HL-60 (cell line): ENCODE results near the gene FBXO27.

ENCODE experiments used
- CTCF ChIP-seq: IDR thresholded peaks from one replicate; pipeline ENCODE4 v1.5.1; 2011; ENCODE audit warnings: low read length, control low read depth, inconsistent platforms; ENCODE audit not compliant: insufficient read depth
- GABPA ChIP-seq: IDR thresholded peaks from 2 replicates; pipeline ENCODE4 v1.6.1; 2012; ENCODE audit warnings: low read depth
- TF ChIP-seq, protein P1 (sequence below): IDR thresholded peaks from 2 replicates; pipeline ENCODE4 v1.6.1; 2012; ENCODE audit warnings: low read depth; ENCODE audit not compliant: insufficient replicate concordance

GRCh38 chr19:39008137-39008536, 24.2 kb downstream of the FBXO27 start:
- TF ChIP-seq CTCF (no peak), GABPA (no peak)
- TF ChIP-seq, protein P1, sequence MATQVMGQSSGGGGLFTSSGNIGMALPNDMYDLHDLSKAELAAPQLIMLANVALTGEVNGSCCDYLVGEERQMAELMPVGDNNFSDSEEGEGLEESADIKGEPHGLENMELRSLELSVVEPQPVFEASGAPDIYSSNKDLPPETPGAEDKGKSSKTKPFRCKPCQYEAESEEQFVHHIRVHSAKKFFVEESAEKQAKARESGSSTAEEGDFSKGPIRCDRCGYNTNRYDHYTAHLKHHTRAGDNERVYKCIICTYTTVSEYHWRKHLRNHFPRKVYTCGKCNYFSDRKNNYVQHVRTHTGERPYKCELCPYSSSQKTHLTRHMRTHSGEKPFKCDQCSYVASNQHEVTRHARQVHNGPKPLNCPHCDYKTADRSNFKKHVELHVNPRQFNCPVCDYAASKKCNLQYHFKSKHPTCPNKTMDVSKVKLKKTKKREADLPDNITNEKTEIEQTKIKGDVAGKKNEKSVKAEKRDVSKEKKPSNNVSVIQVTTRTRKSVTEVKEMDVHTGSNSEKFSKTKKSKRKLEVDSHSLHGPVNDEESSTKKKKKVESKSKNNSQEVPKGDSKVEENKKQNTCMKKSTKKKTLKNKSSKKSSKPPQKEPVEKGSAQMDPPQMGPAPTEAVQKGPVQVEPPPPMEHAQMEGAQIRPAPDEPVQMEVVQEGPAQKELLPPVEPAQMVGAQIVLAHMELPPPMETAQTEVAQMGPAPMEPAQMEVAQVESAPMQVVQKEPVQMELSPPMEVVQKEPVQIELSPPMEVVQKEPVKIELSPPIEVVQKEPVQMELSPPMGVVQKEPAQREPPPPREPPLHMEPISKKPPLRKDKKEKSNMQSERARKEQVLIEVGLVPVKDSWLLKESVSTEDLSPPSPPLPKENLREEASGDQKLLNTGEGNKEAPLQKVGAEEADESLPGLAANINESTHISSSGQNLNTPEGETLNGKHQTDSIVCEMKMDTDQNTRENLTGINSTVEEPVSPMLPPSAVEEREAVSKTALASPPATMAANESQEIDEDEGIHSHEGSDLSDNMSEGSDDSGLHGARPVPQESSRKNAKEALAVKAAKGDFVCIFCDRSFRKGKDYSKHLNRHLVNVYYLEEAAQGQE = no peak
